ENCODE data around the gene LRRN4CL.

DNA sequence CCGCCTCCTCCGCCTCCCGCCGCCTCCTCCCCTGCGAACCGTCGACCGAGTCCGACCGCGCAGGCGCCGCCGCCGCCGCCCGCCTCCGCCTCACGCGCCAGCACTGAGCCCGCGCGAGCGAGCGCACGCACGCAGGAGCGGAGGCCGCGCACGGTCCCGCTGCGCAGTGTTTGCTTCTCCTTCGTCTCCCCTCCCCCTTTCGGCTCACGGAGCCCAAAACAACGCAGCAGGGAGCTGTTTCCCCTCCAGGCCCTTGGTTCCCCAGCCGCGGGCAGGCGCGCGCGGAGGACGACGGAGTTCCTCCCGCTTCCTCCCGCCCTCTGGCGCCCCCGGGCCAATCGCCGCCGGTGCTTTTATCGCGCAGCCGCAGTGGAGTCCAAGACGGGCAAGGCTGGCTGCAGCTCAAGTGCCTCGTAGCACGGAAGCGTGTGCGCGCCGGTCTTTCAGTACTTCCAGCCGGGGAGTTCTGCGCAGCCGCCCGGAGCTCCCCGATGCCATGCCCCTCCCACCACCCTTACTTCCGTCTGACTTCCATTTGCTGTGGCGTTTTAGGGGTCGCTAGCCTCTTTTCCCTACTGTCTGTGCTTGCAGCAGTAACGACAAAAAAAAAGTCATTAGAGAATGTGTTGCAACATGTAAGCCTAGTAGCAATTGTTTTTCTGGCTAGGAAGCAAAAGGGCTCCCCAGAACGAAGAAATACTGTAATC, 38.0 kb upstream of the LRRN4CL start, which contains the start of gene HNRNPUL2:
- TF ChIP-seq, protein P1, sequence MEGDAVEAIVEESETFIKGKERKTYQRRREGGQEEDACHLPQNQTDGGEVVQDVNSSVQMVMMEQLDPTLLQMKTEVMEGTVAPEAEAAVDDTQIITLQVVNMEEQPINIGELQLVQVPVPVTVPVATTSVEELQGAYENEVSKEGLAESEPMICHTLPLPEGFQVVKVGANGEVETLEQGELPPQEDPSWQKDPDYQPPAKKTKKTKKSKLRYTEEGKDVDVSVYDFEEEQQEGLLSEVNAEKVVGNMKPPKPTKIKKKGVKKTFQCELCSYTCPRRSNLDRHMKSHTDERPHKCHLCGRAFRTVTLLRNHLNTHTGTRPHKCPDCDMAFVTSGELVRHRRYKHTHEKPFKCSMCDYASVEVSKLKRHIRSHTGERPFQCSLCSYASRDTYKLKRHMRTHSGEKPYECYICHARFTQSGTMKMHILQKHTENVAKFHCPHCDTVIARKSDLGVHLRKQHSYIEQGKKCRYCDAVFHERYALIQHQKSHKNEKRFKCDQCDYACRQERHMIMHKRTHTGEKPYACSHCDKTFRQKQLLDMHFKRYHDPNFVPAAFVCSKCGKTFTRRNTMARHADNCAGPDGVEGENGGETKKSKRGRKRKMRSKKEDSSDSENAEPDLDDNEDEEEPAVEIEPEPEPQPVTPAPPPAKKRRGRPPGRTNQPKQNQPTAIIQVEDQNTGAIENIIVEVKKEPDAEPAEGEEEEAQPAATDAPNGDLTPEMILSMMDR (IDR thresholded peaks at IDR 0.05; ENCODE audit: low read length), result peak; percentile 7; the same call in 1 of the 2 replicates
- no peak for TF ChIP-seq EZH2 (optimal IDR thresholded peaks at IDR 0.05; ENCODE audit: low read depth, low read length)

All from MM.1S (cell line).